Fibroblast of villous mesenchyme (primary cell): ENCODE measurements around the gene FCGBP. TPM values are rescaled to one million over a fixed set of nuclear protein-coding genes. Genes with fewer than 3 reads are reported as not detected.

Experiments
- DNase-seq: peaks from one replicate; pipeline ENCODE4 v3.0.0-alpha.2; 2010; ENCODE audit warnings: low read depth
- H3K4me3 ChIP-seq: 2 replicates; pipeline ENCODE4 v1.5.1; 2011; ENCODE audit warnings: low read depth, mild to moderate bottlenecking, low read length
- CTCF ChIP-seq: IDR thresholded peaks from 2 replicates; pipeline ENCODE4 v1.5.1; 2012; ENCODE audit warnings: low read depth, mild to moderate bottlenecking, low read length; ENCODE audit not compliant: insufficient read depth
- total RNA-seq: library from RNA; depleted of rRNA; stranded (reverse); fragments of >200 nt; gene quantifications from 2 replicates; pipeline ENCODE4 v1.2.3, GENCODE V29; 2012

The FCGBP gene
- total RNA-seq, result under 0.01 TPM in 2 replicates

DNA sequence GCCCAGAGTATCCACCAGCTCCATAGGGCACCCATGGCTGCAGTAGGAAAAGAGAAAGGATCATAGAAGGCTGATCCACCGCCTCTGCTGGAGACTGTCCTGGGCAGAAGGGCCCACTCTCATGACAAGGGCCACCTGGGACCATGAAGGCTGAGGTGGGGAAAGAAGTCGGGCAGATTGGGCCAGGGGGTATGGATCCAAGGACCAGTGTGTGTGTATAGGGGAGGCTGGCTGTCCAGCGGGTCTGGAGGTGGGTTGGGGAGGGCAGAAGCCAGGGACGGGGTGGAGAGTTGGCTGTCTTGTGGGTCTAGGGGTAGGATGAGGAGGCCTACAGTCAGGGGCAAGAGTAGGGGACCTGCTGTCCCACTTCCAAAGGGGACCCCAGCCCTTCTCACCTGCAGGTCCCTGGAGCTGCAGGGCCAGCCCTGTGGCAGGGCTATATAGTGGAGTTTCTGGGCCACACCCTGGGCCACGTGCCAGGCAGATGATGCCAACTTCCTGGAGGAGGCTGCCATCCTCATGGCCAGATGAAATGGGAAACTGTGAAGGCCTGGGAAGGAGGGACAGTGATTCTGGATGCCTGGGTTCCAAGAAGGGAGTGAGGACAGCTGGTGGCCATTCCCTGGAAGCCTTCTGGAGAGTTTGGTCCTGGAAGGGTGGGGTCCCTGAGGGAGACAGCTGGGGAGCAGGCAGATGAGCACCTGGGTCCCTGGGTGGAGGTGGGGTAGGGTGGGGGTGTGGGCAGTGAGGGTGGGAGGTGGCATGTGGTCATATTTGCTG is at the start of gene FCGBP:
Gene FCGBP, minus strand, starts transcription at position 51 of the 780 bp plus-strand sequence.
- TF ChIP-seq CTCF, result no peak
- no peak within 1 kb of the TSS for H3K4me3 ChIP-seq
- no peak for DNase-seq

GRCh38 chr19:39983695-39984300 is 49.4 kb upstream of the FCGBP start:
- no peak overlapping the region for H3K4me3 ChIP-seq
- no peak for TF ChIP-seq CTCF
- DNase-seq, result no peak

- DNase-seq, result no peak
- H3K4me3 ChIP-seq, result no peak overlapping the region
- TF ChIP-seq CTCF, result no peak
These were observed 48.4 kb upstream of the FCGBP start for GRCh38 chr19:39982883-39983282.

DNA sequence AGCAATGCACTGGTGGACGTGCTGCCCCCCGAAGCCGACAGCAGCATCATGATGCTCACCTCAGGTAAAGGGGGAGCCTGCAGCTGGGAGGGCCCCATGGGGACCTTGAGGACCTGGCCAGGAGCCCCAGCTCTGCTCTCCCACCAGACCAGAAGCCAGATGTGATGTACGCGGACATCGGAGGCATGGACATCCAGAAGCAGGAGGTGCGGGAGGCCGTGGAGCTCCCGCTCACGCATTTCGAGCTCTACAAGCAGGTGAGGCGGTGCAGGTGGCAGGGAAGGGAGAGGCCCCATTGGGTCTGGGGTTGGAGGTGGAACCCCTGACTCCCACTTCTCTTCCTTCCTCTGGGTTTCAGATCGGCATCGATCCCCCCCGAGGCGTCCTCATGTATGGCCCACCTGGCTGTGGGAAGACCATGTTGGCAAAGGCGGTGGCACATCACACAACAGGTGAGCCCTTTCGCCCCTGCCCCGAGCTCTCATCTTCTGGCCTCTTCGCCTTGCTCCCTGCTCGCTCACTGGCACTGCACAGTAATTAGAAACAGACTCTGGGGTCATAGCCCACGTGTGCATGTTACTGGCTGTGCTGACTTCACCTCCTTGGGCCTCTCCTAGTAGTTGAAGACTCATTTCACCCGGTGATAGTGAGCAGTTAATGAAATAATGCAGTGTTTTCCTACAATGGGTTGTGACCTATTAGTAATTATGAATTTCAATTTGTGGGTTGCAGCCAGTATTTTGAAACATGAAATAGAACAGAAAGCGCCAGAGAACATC is 40.1 kb upstream of the FCGBP start:
- TF ChIP-seq CTCF, result no peak
- no peak overlapping the region for H3K4me3 ChIP-seq
- no peak for DNase-seq

DNA sequence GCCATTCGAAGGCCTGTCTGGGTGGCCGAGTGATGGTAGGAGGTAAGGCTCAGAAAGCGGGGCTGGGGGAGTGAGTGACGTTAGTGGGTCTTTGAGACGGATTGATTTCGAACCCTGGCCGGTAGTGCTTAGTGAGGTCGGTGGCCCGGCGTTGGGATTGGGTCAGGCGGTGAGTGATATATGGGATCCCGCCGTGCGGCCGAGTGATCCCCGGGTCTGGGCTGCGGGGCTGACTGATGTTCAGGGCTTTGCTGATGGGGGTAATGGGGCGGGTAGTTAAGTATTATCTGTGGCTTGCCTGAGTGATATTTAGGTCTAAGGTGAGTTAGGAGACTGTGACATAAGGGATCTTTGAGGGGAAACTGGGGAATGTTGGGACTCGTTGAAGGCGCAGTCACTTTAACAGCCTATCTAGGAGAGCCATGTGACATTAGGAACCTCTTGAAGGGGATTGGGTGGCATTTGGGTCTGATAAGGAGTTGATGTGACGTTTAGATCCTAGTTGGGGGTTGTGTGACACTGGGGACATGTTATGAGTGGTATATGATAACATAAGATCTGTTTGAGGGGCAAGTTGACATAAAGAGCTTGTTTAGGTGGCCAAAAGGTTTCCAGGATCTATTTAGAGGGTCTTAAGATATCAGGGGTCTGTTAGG is 37.1 kb upstream of the FCGBP start:
- TF ChIP-seq CTCF, result no peak
- H3K4me3 ChIP-seq, result peak overlapping the region; percentile 72
- no peak for DNase-seq

DNA sequence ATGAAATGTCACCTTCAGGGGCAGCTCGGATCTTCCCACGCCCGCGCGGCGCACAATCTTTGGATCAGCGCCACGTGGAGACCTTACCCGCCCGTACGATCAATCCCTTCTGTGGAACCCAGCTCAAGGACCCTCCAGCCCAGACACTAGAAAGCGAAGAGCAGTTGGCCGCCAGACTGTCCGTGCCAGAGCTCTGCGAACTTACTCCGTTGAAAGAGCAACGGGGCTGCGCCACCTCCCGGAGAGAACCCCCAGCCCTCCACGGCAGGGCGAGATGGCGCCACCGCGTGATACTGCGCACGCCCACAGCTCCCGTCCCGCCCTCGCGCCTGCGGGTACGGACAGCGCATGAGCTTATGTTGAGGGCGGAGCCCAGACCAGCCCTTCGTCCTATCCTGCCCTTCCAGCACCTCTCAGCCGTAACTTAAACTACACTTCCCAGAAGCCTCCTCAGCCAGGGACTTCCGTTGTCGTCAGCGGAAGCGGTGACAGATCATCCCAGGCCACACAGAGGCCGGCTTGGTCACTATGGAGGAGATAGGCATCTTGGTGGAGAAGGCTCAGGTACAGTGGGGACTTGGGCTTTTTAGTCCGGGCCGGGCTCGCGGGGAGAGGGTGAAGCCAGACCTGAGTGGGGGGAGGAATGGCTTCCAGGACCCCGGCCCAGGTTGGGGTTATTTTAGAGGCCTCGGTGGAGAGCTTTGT is 36.4 kb upstream of the FCGBP start, which contains the start of gene PSMC4:
Gene PSMC4, plus strand, starts transcription at position 491 of the 705 bp plus-strand sequence. Its CDS starts 38 bp downstream, at position 529.
- peak; percentile 99 for DNase-seq
- H3K4me3 ChIP-seq, result peak within 1 kb of the TSS; percentile 72
- TF ChIP-seq CTCF, result peak; percentile 68
